ENCODE results near the gene CST8. TPM values are rescaled to one million over a fixed set of nuclear protein-coding genes. Genes with fewer than 3 reads are reported as not detected.

CST8 gene
- total RNA-seq, 1 experiment from 2014 or later: not detected

DNA sequence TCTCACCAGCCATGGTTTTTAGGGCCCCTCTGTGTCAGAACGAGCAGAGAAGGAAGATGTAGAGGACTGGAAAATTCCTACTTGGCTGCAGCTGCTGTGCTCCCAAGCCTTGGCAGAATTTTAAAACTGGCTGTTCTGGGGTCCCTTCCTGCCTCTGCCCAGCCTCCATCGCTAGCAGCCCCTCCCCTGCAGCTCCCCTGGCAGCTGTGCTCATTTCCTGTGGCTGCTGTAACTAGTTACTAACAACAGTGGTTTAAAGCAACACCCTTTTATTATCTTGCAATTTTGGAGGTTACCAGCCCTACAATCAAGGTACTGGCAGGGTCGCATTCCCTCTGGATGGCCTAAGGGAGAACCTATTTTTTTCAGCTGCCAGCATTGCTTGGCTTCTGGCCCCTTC is 34.5 kb upstream of the CST8 start:
- Histone ChIP-seq H3T11ph (ENCODE audit: low read length) (no peak overlapping the region), H3K27me3 (ENCODE audit: insufficient read depth, low read length) (no peaks in the 10 kb centered on the region), H2BK120ac (ENCODE audit: low read depth, low read length, poor library complexity, severe bottlenecking) (no peak overlapping the region), H3K56ac (ENCODE audit: insufficient read length, low read depth, low read length) (no peak overlapping the region), H4K91ac (ENCODE audit: insufficient read length, low read depth, low read length) (no peak overlapping the region), H3K18ac (ENCODE audit: insufficient read length, low read depth, low read length) (no peak overlapping the region), H2AK5ac (ENCODE audit: insufficient read length, low read length) (no peak overlapping the region), H3K79me1 (ENCODE audit: insufficient read depth, low read depth, low read length, poor library complexity, severe bottlenecking) (no peaks in the 10 kb centered on the region), H3K4me1 (ENCODE audit: insufficient read depth, low read length) (peaks cover 3% of the 10 kb centered on the region; the same call in 1 of the 2 replicates), H4K5ac (ENCODE audit: insufficient read length, low read depth, low read length) (no peak overlapping the region), H4K20me1 (ENCODE audit: control insufficient read depth, insufficient read depth, insufficient read length) (no peaks in the 10 kb centered on the region), H2BK5ac (ENCODE audit: insufficient read length, low read length) (no peak overlapping the region), H3K23me2 (ENCODE audit: insufficient read length, low read depth, low read length, poor library complexity, severe bottlenecking) (no peaks in the 10 kb centered on the region), H2BK15ac (ENCODE audit: low read depth, low read length) (no peak overlapping the region), H4K8ac (replicated peaks; ENCODE audit: insufficient read length, low read depth, low read length) (no peak overlapping the region), H3K14ac (ENCODE audit: insufficient read depth, low read length) (no peak overlapping the region), H3K4me2 (ENCODE audit: insufficient read depth, insufficient read length, low read length) (no peak overlapping the region), H3K4ac (ENCODE audit: low read depth, low read length) (no peak overlapping the region), H2BK20ac (ENCODE audit: low read depth, low read length, poor library complexity, severe bottlenecking) (no peak overlapping the region), H3K9ac (ENCODE audit: extremely low read depth, insufficient read length, low read length) (no peak overlapping the region), H2AFZ (ENCODE audit: low read length) (no peak overlapping the region), H2BK12ac (ENCODE audit: insufficient read length, low read depth, low read length) (no peak overlapping the region), H3K9me3 (ENCODE audit: control insufficient read depth, low read depth, low read length) (no peaks in the 10 kb centered on the region), H3K27ac (ENCODE audit: insufficient read length, low read depth, low read length) (no peak overlapping the region), H3K23ac (ENCODE audit: insufficient read length, low read depth, low read length) (no peak overlapping the region), H3K79me2 (ENCODE audit: insufficient read depth, low read length) (no peaks in the 10 kb centered on the region)
- Mint-ChIP-seq H3K4me3 (no peak overlapping the region), H3K4me1 (peaks cover 20 to 21% of the 10 kb centered on the region in 2 experiments), H3K27me3 (ENCODE audit: low read depth) (peaks cover 6% of the 10 kb centered on the region), H3K36me3 (ENCODE audit: insufficient read depth in 1 of 3, low read depth in 3 of 3) (peaks cover 3 to 6% (median 4%) of the 10 kb centered on the region in 3 experiments; a peak in 6 of 7 replicates), H3K27ac (no peak overlapping the region), H3K9me3 (peaks cover 0 to 5% of the 10 kb centered on the region in 2 experiments; a peak in 3 of 5 replicates)
- WGBS (ENCODE audit: extremely low coverage, insufficient read length, low lambda C conversion rate): no CpG with 5 or more reads among the region's 3 CpGs
- DNase-seq: no peak
- TF ChIP-seq, protein P1, sequence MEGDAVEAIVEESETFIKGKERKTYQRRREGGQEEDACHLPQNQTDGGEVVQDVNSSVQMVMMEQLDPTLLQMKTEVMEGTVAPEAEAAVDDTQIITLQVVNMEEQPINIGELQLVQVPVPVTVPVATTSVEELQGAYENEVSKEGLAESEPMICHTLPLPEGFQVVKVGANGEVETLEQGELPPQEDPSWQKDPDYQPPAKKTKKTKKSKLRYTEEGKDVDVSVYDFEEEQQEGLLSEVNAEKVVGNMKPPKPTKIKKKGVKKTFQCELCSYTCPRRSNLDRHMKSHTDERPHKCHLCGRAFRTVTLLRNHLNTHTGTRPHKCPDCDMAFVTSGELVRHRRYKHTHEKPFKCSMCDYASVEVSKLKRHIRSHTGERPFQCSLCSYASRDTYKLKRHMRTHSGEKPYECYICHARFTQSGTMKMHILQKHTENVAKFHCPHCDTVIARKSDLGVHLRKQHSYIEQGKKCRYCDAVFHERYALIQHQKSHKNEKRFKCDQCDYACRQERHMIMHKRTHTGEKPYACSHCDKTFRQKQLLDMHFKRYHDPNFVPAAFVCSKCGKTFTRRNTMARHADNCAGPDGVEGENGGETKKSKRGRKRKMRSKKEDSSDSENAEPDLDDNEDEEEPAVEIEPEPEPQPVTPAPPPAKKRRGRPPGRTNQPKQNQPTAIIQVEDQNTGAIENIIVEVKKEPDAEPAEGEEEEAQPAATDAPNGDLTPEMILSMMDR (conservative IDR thresholded peaks at IDR 0.05): no peak
